Dermis microvascular lymphatic vessel endothelial cell (primary cell): ENCODE results near the gene ADGRF3. TPM values are rescaled to one million over a fixed set of nuclear protein-coding genes. Genes with fewer than 3 reads are reported as not detected.
"Not testable (repeated sequence)": the region's sequence is repeated elsewhere in the genome, so short reads cannot be mapped to it uniquely, and the experiment has no call there.

Experiments used
- DNase-seq, 2 donors: peaks; one replicate each; pipeline versions ENCODE4 v3.0.0 to v3.0.0-alpha.2; 2010; ENCODE audit warnings: low read depth in 2 of 2
- total RNA-seq: library from RNA; depleted of rRNA; stranded (reverse); fragments of >200 nt; gene quantifications from 2 replicates; pipeline ENCODE4 v1.2.1, GENCODE V29; 2014

The ADGRF3 gene
- total RNA-seq, 1 donor from 2014 or later, result under 0.01 TPM

GRCh38 chr2:26324479-26324878, 22.1 kb downstream of the ADGRF3 start:
- DNase-seq, result not testable (repeated sequence)

- DNase-seq, result no peak
Observed at GRCh38 chr2:26318950-26319349, 27.6 kb downstream of the ADGRF3 start.

- no peak for DNase-seq
Observed at GRCh38 chr2:26317377-26318105, 29.0 kb downstream of the ADGRF3 start.

- no peak for DNase-seq
Observed at GRCh38 chr2:26316845-26317244, 29.7 kb downstream of the ADGRF3 start.

- DNase-seq, result peak in 1 of 2 donors; percentile 13
Observed at GRCh38 chr2:26316041-26316440, 30.5 kb downstream of the ADGRF3 start.

GRCh38 chr2:26314243-26314642, 32.3 kb downstream of the ADGRF3 start:
- no peak for DNase-seq

GRCh38 chr2:26313446-26313845, 33.1 kb downstream of the ADGRF3 start:
- DNase-seq, result no peak

GRCh38 chr2:26312471-26312870, 34.1 kb downstream of the ADGRF3 start:
- DNase-seq, result no peak

- no peak for DNase-seq
Observed at GRCh38 chr2:26309921-26310320, 36.7 kb downstream of the ADGRF3 start.

- DNase-seq, result no peak
Observed at GRCh38 chr2:26305540-26305939, 41.0 kb downstream of the ADGRF3 start.

- DNase-seq, result not testable (repeated sequence)
Observed at GRCh38 chr2:26305094-26305493, 41.5 kb downstream of the ADGRF3 start.

GRCh38 chr2:26302846-26303245, 43.7 kb downstream of the ADGRF3 start:
- DNase-seq, result no peak

GRCh38 chr2:26300234-26300925, 46.2 kb downstream of the ADGRF3 start:
- DNase-seq, result no peak

- DNase-seq, result peak; percentile 25 to 36
Observed at GRCh38 chr2:26299471-26300101, 47.0 kb downstream of the ADGRF3 start.

- peak; percentile 45 to 67 for DNase-seq
Observed at GRCh38 chr2:26298638-26299393, 47.8 kb downstream of the ADGRF3 start.

GRCh38 chr2:26298286-26298637, 48.3 kb downstream of the ADGRF3 start:
- DNase-seq, result no peak

- DNase-seq, result no peak
Observed at GRCh38 chr2:26297061-26297460, 49.5 kb downstream of the ADGRF3 start.

- no peak for DNase-seq
Observed at GRCh38 chr2:26295511-26295910, 51.1 kb downstream of the ADGRF3 start.

- no peak for DNase-seq
Observed at GRCh38 chr2:26292646-26293045, 53.9 kb downstream of the ADGRF3 start.

GRCh38 chr2:26290001-26290400, 56.6 kb downstream of the ADGRF3 start:
- no peak for DNase-seq

GRCh38 chr2:26285931-26286330, 60.7 kb downstream of the ADGRF3 start:
- DNase-seq, result no peak

GRCh38 chr2:26284132-26284531, 62.5 kb downstream of the ADGRF3 start:
- no peak for DNase-seq
